Stomach (tissue), 9 donors: ENCODE results near the gene HSPB6. TPM values are rescaled to one million over a fixed set of nuclear protein-coding genes. Genes with fewer than 3 reads are reported as not detected.

Source experiments
- DNase-seq, 2 donors: peaks; one replicate each; pipeline versions ENCODE4 v3.0.0 to v3.0.0-alpha.2; 2013 to 2019
- H3K27ac ChIP-seq, 5 donors: fragments of 200-600 bp in 4 of 5; sonication (generic) in 4 of 5; one replicate each; pipeline ENCODE4 v1.5.1; 2013 to 2019; ENCODE audit warnings: mild to moderate bottlenecking in 1 of 5, moderate library complexity in 1 of 5
- H3K27me3 ChIP-seq, 3 donors: fragments of 200-600 bp; sonication (generic); one replicate each; pipeline ENCODE4 v1.5.1; 2017 to 2019; ENCODE audit warnings: mixed run types in 1 of 3
- H3K36me3 ChIP-seq, 4 donors: fragments of 200-600 bp; sonication (generic); 1 replicate in 3 of 4; 2 replicates in 1 of 4; pipeline ENCODE4 v1.5.1; 2016 to 2019
- H3K4me1 ChIP-seq, 4 donors: fragments of 200-600 bp; sonication (generic); one replicate each; pipeline ENCODE4 v1.5.1; 2016 to 2019
- H3K4me3 ChIP-seq, 4 donors: fragments of 200-600 bp; sonication (generic) in 3 of 4; one replicate each; pipeline ENCODE4 v1.5.1; 2016 to 2019; ENCODE audit warnings: mild to moderate bottlenecking in 1 of 4
- H3K9me3 ChIP-seq, 4 donors: fragments of 200-600 bp; sonication (generic); one replicate each; pipeline ENCODE4 v1.5.1; 2016 to 2019
- EP300 ChIP-seq: sonication (generic); formaldehyde crosslinking; IDR thresholded peaks from one replicate; pipeline ENCODE4 v1.6.1; 2017; ENCODE audit warnings: antibody characterized with exemption
- POLR2A ChIP-seq, 4 donors: fragments of 450-650 bp; IDR thresholded peaks; one replicate each; pipeline ENCODE4 v1.6.1; 2016; ENCODE audit warnings: antibody characterized with exemption in 4 of 4, control low read depth in 2 of 4, mild to moderate bottlenecking in 1 of 4, moderate library complexity in 1 of 4
- POLR2AphosphoS5 ChIP-seq, 3 donors: sonication (generic); formaldehyde crosslinking; IDR thresholded peaks; one replicate each; pipeline ENCODE4 v1.6.1; 2016; ENCODE audit warnings: antibody characterized with exemption in 3 of 3
- WGBS, 5 donors: extraction: QIAGEN DNeasy Blood & Tissue Kit in 3 of 5; methylation state at CpG; one replicate each; pipeline versions ENCODE4 v1.1.5 to v1.1.7; 2013 to 2018; 5-methylcytosine and 5-hydroxymethylcytosine counted together
- intact Hi-C: fragments of 100-400 bp; cut with DNase I; formaldehyde crosslinking; loops from one replicate; pipeline ENCODE4 v1.15.1; 2023; ENCODE audit warnings: low total_unique reads
- polyA plus RNA-seq, 3 donors: library from polyadenylated mRNA; stranded (reverse); fragments of 200-250 nt; gene quantifications; one replicate each; pipeline ENCODE4 v1.2.3, GENCODE V29; 2013
- total RNA-seq, 5 donors: library from RNA; depleted of rRNA; stranded (reverse); fragments of >200 nt; gene quantifications; one replicate each; pipeline versions ENCODE4 v1.1.0 to v1.2.3, GENCODE V29; 2014 to 2016
- TF ChIP-seq, protein P1 (sequence below), 7 experiments: fragments of 450-650 bp in 4 of 7; fragments of 200-600 bp in 3 of 7; sonication (generic) in 3 of 7; IDR thresholded peaks; one replicate each; pipeline ENCODE4 v1.5.1; 2016 to 2019; ENCODE audit warnings: antibody characterized with exemption in 7 of 7, control low read depth in 2 of 7, mild to moderate bottlenecking in 1 of 7
- donor health status: healthy with polysubstance abuse.
- donor health status: Bipolar disorder and iron deficiency.
- donor health status: healthy.

The HSPB6 gene
- total and polyA plus RNA-seq, 8 donors: 25.0 to 492 (median 81.0) TPM

DNA sequence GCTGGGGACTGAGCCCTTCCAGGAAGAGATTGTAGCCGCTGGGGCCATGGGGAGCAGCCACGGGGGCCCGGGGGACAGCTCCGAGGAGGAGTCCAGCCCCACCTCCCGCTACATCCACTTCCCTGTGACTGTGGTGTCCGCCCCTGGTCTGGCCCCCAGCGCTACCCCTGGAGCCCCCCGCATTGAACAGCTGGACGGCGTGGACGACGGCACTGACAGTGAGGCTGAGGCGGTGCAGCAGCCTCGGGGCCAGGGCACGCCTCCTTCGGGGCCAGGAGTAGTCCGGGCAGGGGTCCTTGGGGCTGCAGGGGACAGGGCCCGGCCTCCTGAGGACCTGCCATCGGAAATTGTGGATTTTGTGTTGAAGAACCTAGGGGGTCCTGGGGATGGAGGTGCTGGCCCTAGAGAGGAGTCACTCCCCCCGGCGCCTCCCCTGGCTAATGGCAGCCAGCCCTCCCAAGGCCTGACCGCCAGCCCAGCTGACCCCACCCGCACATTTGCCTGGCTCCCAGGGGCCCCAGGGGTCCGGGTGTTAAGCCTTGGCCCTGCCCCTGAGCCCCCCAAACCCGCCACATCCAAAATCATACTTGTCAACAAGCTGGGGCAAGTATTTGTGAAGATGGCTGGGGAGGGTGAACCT, 24.2 kb downstream of the HSPB6 start:
- H3K4me1 ChIP-seq: no peaks in the 10 kb centered on the region
- H3K27ac ChIP-seq: no peak overlapping the region
- no peak overlapping the region for H3K4me3 ChIP-seq
- no peak for DNase-seq
- no peaks in the 10 kb centered on the region for H3K9me3 ChIP-seq
- no peaks in the 10 kb centered on the region for H3K27me3 ChIP-seq
- TF ChIP-seq POLR2AphosphoS5 (IDR thresholded peaks at IDR 0.05): no peak
- TF ChIP-seq, protein P1, sequence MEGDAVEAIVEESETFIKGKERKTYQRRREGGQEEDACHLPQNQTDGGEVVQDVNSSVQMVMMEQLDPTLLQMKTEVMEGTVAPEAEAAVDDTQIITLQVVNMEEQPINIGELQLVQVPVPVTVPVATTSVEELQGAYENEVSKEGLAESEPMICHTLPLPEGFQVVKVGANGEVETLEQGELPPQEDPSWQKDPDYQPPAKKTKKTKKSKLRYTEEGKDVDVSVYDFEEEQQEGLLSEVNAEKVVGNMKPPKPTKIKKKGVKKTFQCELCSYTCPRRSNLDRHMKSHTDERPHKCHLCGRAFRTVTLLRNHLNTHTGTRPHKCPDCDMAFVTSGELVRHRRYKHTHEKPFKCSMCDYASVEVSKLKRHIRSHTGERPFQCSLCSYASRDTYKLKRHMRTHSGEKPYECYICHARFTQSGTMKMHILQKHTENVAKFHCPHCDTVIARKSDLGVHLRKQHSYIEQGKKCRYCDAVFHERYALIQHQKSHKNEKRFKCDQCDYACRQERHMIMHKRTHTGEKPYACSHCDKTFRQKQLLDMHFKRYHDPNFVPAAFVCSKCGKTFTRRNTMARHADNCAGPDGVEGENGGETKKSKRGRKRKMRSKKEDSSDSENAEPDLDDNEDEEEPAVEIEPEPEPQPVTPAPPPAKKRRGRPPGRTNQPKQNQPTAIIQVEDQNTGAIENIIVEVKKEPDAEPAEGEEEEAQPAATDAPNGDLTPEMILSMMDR (IDR thresholded peaks at IDR 0.05): no peak
- no peak for TF ChIP-seq POLR2A (IDR thresholded peaks at IDR 0.05)
- no peak for TF ChIP-seq EP300
- WGBS, 5 donors: 90 to 94% (median 93%) methylated on average over 10 to 25 of the region's 25 CpGs
- peaks cover 75 to 100% (median 100%) of the 10 kb centered on the region in 4 donors for H3K36me3 ChIP-seq
- intact Hi-C loops: no loop called here

DNA sequence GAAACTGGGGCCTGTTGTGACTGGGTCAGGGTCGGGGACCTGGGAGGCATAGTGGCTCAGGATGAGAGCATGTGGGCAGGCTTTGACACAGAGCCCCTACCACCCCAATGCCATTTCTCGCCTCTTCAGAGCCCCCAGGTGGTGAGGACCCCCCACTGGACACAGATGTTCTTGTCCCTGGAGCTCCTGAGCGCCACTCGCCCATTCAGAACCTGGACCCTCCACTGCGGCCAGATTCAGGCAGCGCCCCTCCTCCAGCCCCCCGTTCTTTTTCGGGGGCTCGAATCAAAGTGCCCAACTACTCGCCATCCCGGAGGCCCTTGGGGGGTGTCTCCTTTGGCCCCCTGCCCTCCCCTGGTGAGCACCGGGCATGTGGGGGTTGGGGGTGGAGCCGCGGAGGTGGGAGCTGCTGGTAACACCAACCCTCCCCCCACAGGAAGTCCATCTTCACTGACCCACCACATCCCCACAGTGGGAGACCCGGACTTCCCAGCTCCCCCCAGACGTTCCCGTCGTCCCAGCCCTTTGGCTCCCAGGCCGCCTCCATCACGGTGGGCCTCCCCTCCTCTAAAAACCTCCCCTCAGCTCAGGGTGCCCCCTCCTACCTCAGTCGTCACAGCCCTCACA, 24.9 kb downstream of the HSPB6 start:
- 85 to 92% (median 89%) methylated on average over 21 of the region's 21 CpGs for WGBS, 5 donors

DNA sequence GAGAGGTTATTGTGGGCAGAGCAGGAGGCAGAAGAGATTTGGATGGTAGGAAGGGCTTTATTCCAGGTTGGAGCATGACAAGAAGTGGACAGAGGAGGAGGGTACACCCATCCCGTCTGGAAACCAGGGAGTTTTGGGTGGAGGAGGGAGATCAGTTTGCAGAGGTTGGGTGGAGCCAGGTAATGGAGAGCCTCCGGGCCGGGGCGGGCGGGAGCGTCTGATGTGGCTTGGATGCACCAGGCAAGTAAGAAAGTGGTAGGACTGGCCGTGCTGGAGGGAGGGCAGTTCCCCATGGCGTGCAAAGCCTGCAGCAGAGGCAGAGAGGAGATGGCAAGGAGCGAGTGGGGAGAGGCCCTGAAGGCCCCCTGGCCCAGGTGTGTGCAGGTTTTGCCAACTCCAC, 25.5 kb downstream of the HSPB6 start:
- H3K4me3 ChIP-seq: no peak overlapping the region
- no peaks in the 10 kb centered on the region for H3K4me1 ChIP-seq
- no peak for DNase-seq
- no peak overlapping the region for H3K27ac ChIP-seq
- TF ChIP-seq EP300 (no peak), POLR2AphosphoS5 (IDR thresholded peaks at IDR 0.05) (no peak), POLR2A (IDR thresholded peaks at IDR 0.05) (no peak)
- TF ChIP-seq, protein P1 (IDR thresholded peaks at IDR 0.05): no peak
- WGBS, 5 donors: 56 to 72% (median 63%) methylated on average over 9 of the region's 9 CpGs
- intact Hi-C loops: no loop called here
- no peaks in the 10 kb centered on the region for H3K27me3 ChIP-seq
- no peaks in the 10 kb centered on the region for H3K9me3 ChIP-seq
- peaks cover 77 to 100% (median 100%) of the 10 kb centered on the region in 4 donors for H3K36me3 ChIP-seq

More for the DNA sequence above, 24.9 kb downstream of the HSPB6 start:
- DNase-seq: no peak
- Histone ChIP-seq H3K4me1 (no peaks in the 10 kb centered on the region), H3K27ac (no peak overlapping the region), H3K27me3 (no peaks in the 10 kb centered on the region), H3K36me3 (peaks cover 77 to 100% (median 100%) of the 10 kb centered on the region in 4 donors), H3K4me3 (no peak overlapping the region), H3K9me3 (no peaks in the 10 kb centered on the region)
- TF ChIP-seq POLR2AphosphoS5 (IDR thresholded peaks at IDR 0.05): no peak
- intact Hi-C loops: no loop called here

DNA sequence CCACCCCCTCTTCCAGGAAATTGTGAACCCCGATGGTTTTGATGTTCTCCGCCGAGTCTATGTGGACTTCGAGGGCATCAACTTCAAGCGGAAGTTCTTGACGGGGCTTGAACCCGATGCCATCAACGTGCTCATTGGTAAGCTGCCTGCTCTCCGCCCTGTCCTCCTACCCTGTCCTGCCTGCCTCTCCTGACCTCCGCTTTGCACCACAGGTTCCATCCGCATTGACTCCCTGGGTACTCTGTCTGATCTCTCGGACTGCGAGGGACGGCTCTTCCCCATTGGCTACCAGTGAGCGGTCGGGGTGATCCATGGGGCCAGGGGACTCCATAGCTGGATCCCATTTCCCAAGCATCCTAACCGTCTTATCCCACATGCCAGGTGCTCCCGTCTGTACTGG, 26.5 kb downstream of the HSPB6 start:
- Histone ChIP-seq H3K9me3 (no peaks in the 10 kb centered on the region), H3K4me3 (no peak overlapping the region), H3K27me3 (no peaks in the 10 kb centered on the region), H3K4me1 (no peaks in the 10 kb centered on the region), H3K27ac (no peak overlapping the region), H3K36me3 (peaks cover 81 to 100% (median 100%) of the 10 kb centered on the region in 4 donors)
- WGBS, 5 donors: 92 to 95% (median 93%) methylated on average over 18 of the region's 18 CpGs
- no peak for DNase-seq
- TF ChIP-seq POLR2A (IDR thresholded peaks at IDR 0.05): no peak
- intact Hi-C loops: no loop called here

DNA sequence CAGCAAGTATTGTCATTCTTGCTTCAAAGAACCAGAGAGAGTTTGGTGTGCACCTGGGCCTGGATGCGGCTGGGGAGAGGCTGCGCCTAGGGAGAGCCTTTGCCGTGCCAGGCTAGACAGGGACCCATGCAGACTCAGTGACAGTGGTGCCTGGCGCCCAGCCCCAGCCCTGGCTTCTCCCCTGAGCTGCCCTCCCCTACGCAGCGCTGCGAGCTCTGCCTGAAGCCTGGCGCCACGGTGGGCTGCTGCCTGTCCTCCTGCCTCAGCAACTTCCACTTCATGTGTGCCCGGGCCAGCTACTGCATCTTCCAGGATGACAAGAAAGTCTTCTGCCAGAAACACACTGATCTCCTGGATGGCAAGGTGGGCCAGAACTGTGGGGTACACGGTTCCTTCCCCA, 27.1 kb downstream of the HSPB6 start:
- TF ChIP-seq, protein P1 (IDR thresholded peaks at IDR 0.05): no peak
- TF ChIP-seq POLR2AphosphoS5 (IDR thresholded peaks at IDR 0.05) (no peak), EP300 (no peak), POLR2A (IDR thresholded peaks at IDR 0.05) (no peak)
- intact Hi-C loops: no loop called here
- Histone ChIP-seq H3K4me1 (no peaks in the 10 kb centered on the region), H3K9me3 (no peaks in the 10 kb centered on the region), H3K36me3 (peaks cover 86 to 100% (median 100%) of the 10 kb centered on the region in 4 donors), H3K27ac (no peak overlapping the region), H3K4me3 (no peak overlapping the region), H3K27me3 (no peaks in the 10 kb centered on the region)
- no peak for DNase-seq
- WGBS, 5 donors: 88 to 96% (median 94%) methylated on average over 8 to 11 of the region's 11 CpGs
